Left lung (tissue), 10 donors: ENCODE measurements around the gene HS6ST1. TPM values are rescaled to one million over a fixed set of nuclear protein-coding genes. Genes with fewer than 3 reads are reported as not detected.
"Not testable (repeated sequence)": the region's sequence is repeated elsewhere in the genome, so short reads cannot be mapped to it uniquely, and the experiment has no call there.

Experiments used
- ATAC-seq: fragments of 200-7000 bp; cut with Tn5 transposase; one replicate; pipeline ENCODE4 v1.9.1; 2020; ENCODE audit warnings: moderate library complexity
- DNase-seq, 4 donors: peaks; one replicate each; pipeline ENCODE4 v3.0.0-alpha.2; 2013 to 2020
- H3K27ac ChIP-seq, 2 donors: fragments of 200-600 bp; sonication (generic) in 1 of 2; one replicate each; pipeline versions ENCODE4 v1.5.0 to v1.8.0; 2020 to 2021
- H3K27me3 ChIP-seq, 2 donors: fragments of 200-600 bp; sonication (generic) in 1 of 2; one replicate each; pipeline versions ENCODE4 v1.5.0 to v1.8.0; 2020 to 2021
- H3K36me3 ChIP-seq, 2 donors: fragments of 200-600 bp; sonication (generic) in 1 of 2; one replicate each; pipeline versions ENCODE4 v1.5.0 to v1.8.0; 2020 to 2021
- H3K4me1 ChIP-seq, 2 donors: fragments of 200-600 bp; one replicate each; pipeline ENCODE4 v1.8.0; 2021
- H3K4me3 ChIP-seq, 2 donors: fragments of 200-600 bp; sonication (generic) in 1 of 2; one replicate each; pipeline versions ENCODE4 v1.5.0 to v1.8.0; 2020 to 2021; ENCODE audit warnings: mild to moderate bottlenecking in 1 of 2
- H3K9me3 ChIP-seq, 2 donors: fragments of 200-600 bp; sonication (generic) in 1 of 2; one replicate each; pipeline versions ENCODE4 v1.5.0 to v1.8.0; 2020 to 2021
- CTCF ChIP-seq, 2 donors: fragments of 200-600 bp; sonication (generic) in 1 of 2; IDR thresholded peaks; one replicate each; pipeline versions ENCODE4 v1.5.0 to v1.8.0; 2021; ENCODE audit warnings: antibody characterized with exemption in 2 of 2
- intact Hi-C, 2 donors: fragments of 100-400 bp; cut with DNase I; formaldehyde crosslinking; loops; one replicate each; pipeline versions ENCODE4 v1.11.2 to v1.14.2; 2022
- polyA plus RNA-seq, 6 donors: library from polyadenylated mRNA; unstranded; fragments of 120-200 nt; gene quantifications; one replicate each; pipeline ENCODE4 v1.2.1, GENCODE V29; 2013; ENCODE audit not compliant: insufficient read length in 6 of 6
- total RNA-seq, 2 donors: library from RNA; stranded (reverse); fragmentation: NEBNext Ultra II Directional; extraction: Animal tissue kit (Norgen Biotek cat#: 25700); gene quantifications; one replicate each; pipeline ENCODE4 v1.2.1, GENCODE V29; 2021
- donor health status: DM: no; HTN: yes; CAD: no.
- donor health status: DM: no; HTN: no; CAD: no.

HS6ST1 gene
- total and polyA plus RNA-seq, 8 donors, result 29.3 to 46.4 (median 37.2) TPM

- DNase-seq, result peak in 1 of 4 donors; percentile 72
- TF ChIP-seq CTCF (IDR thresholded peaks at IDR 0.05), result no peak
- H3K36me3 ChIP-seq, result peaks cover 0 to 15% of the 10 kb centered on the region in 2 donors
- H3K4me1 ChIP-seq, result no peaks in the 10 kb centered on the region
- no peak for ATAC-seq
- peaks cover 0 to 11% of the 10 kb centered on the region in 2 donors for H3K9me3 ChIP-seq
- H3K27ac ChIP-seq, result no peak overlapping the region
- intact Hi-C loops, result no loop called here
- no peaks in the 10 kb centered on the region for H3K27me3 ChIP-seq
- H3K4me3 ChIP-seq, result no peak overlapping the region
These were observed 48.5 kb downstream of the HS6ST1 start for GRCh38 chr2:128269990-128270671.

GRCh38 chr2:128269063-128269989, 49.3 kb downstream of the HS6ST1 start:
- DNase-seq (peak in 1 of 4 donors; percentile 65), ATAC-seq (no peak)
- TF ChIP-seq CTCF (IDR thresholded peaks at IDR 0.05), result no peak
- peaks cover 0 to 11% of the 10 kb centered on the region in 2 donors for H3K36me3 ChIP-seq
- peaks cover 0 to 5% of the 10 kb centered on the region in 2 donors for H3K9me3 ChIP-seq
- H3K4me1 ChIP-seq, result no peaks in the 10 kb centered on the region
- intact Hi-C loops, result no loop called here
- no peaks in the 10 kb centered on the region for H3K27me3 ChIP-seq
- H3K27ac ChIP-seq, result no peak overlapping the region
- H3K4me3 ChIP-seq, result no peak overlapping the region

- peaks cover 0 to 11% of the 10 kb centered on the region in 2 donors for H3K36me3 ChIP-seq
- H3K4me1 ChIP-seq, H3K27me3 ChIP-seq, H3K4me3 ChIP-seq, H3K27ac ChIP-seq, H3K9me3 ChIP-seq, intact Hi-C loops, ATAC-seq: not testable (repeated sequence)
- DNase-seq, result peak in 1 of 4 donors; percentile 71
These were observed 50.1 kb downstream of the HS6ST1 start for GRCh38 chr2:128268611-128269010.

GRCh38 chr2:128268145-128268544, 50.5 kb downstream of the HS6ST1 start:
- peaks cover 0 to 11% of the 10 kb centered on the region in 2 donors for H3K36me3 ChIP-seq
- intact Hi-C loops, H3K27ac ChIP-seq, H3K9me3 ChIP-seq, H3K27me3 ChIP-seq, H3K4me3 ChIP-seq, H3K4me1 ChIP-seq, ATAC-seq: not testable (repeated sequence)
- DNase-seq, result peak in 1 of 4 donors; percentile 71

GRCh38 chr2:128267649-128268048, 51.0 kb downstream of the HS6ST1 start:
- peaks cover 0 to 11% of the 10 kb centered on the region in 2 donors for H3K36me3 ChIP-seq
- H3K4me1 ChIP-seq, H3K27me3 ChIP-seq, H3K9me3 ChIP-seq, intact Hi-C loops, H3K4me3 ChIP-seq, ATAC-seq, H3K27ac ChIP-seq: not testable (repeated sequence)
- peak in 1 of 4 donors; percentile 62 for DNase-seq

- DNase-seq, result peak in 1 of 4 donors; percentile 51
- intact Hi-C loops, H3K27ac ChIP-seq, H3K4me1 ChIP-seq, ATAC-seq, H3K27me3 ChIP-seq, H3K4me3 ChIP-seq, H3K9me3 ChIP-seq: not testable (repeated sequence)
- peaks cover 0 to 11% of the 10 kb centered on the region in 2 donors for H3K36me3 ChIP-seq
These were observed 51.5 kb downstream of the HS6ST1 start for GRCh38 chr2:128267197-128267596.

- intact Hi-C loops, ATAC-seq, H3K4me1 ChIP-seq: not testable (repeated sequence)
These were observed 52.2 kb downstream of the HS6ST1 start for GRCh38 chr2:128266463-128266862.

GRCh38 chr2:128265608-128265993, 53.1 kb downstream of the HS6ST1 start:
- H3K4me3 ChIP-seq, result not testable (repeated sequence)

More at GRCh38 chr2:128266463-128266862, 52.2 kb downstream of the HS6ST1 start:
- peaks cover 0 to 11% of the 10 kb centered on the region in 2 donors for H3K36me3 ChIP-seq
- not testable (repeated sequence) for H3K9me3 ChIP-seq, H3K27ac ChIP-seq, H3K4me3 ChIP-seq, H3K27me3 ChIP-seq
- peak in 1 of 4 donors; percentile 54 for DNase-seq

More at GRCh38 chr2:128265608-128265993, 53.1 kb downstream of the HS6ST1 start:
- peaks cover 0 to 11% of the 10 kb centered on the region in 2 donors for H3K36me3 ChIP-seq
- DNase-seq, intact Hi-C loops, ATAC-seq, H3K9me3 ChIP-seq, H3K4me1 ChIP-seq, H3K27me3 ChIP-seq, H3K27ac ChIP-seq: not testable (repeated sequence)
